MCF 10A (cell line): Measurements from ENCODE around the gene SLC9A5. TPM values are rescaled to one million over a fixed set of nuclear protein-coding genes. Genes with fewer than 3 reads are reported as not detected.

ENCODE experiments used
- BruUV-seq: library from RNA; stranded (reverse); fragments of 400-500 nt; replicated peaks from 2 replicates; lab custom pipeline; 2021; lab: Mats Ljungman, UMichigan
- CTCF ChIA-PET: fragments of 300-600 bp; sonication (Branson Sonifier 250); formaldehyde crosslinking; extraction: SDS; loops from one replicate; lab custom pipeline; 2021; ENCODE audit warnings: antibody characterized with exemption, inconsistent platforms; lab: Yijun Ruan, JAX
- POLR2A ChIA-PET: fragments of 300-600, 350-650 bp; sonication (Branson Sonifier 250); formaldehyde crosslinking; extraction: SDS; loops from one replicate; lab custom pipeline; 2020; ENCODE audit warnings: antibody characterized with exemption, inconsistent platforms; lab: Yijun Ruan, JAX
- DNase-seq: peaks from one replicate; pipeline ENCODE4 v3.0.0-alpha.2; 2018; ENCODE audit not compliant: unreplicated experiment
- H3K27ac Mint-ChIP-seq: one replicate; pipeline ENCODE4 v1.8.0; 2022; ENCODE audit warnings: mild to moderate bottlenecking, low read depth, mixed read lengths; ENCODE audit not compliant: unreplicated experiment
- H3K27me3 Mint-ChIP-seq: one replicate; pipeline ENCODE4 v1.8.0; 2022; ENCODE audit warnings: mixed read lengths; ENCODE audit not compliant: insufficient read depth, unreplicated experiment
- H3K36me3 Mint-ChIP-seq: one replicate; pipeline ENCODE4 v1.8.0; 2022; ENCODE audit warnings: mild to moderate bottlenecking, moderate library complexity, mixed read lengths; ENCODE audit not compliant: insufficient read depth, unreplicated experiment
- H3K4me1 Mint-ChIP-seq: one replicate; pipeline ENCODE4 v1.8.0; 2022; ENCODE audit warnings: mixed read lengths; ENCODE audit not compliant: insufficient read depth, unreplicated experiment
- H3K4me3 Mint-ChIP-seq: one replicate; pipeline ENCODE4 v1.8.0; 2022; ENCODE audit warnings: mild to moderate bottlenecking, moderate library complexity, mixed read lengths; ENCODE audit not compliant: unreplicated experiment
- H3K9me3 Mint-ChIP-seq: one replicate; pipeline ENCODE4 v1.8.0; 2022; ENCODE audit warnings: mixed read lengths; ENCODE audit not compliant: unreplicated experiment
- CTCF ChIP-seq: fragments of 200-600 bp; IDR thresholded peaks from one replicate; pipeline ENCODE4 v1.8.0; 2022; ENCODE audit warnings: antibody characterized with exemption, mild to moderate bottlenecking; ENCODE audit not compliant: unreplicated experiment
- intact Hi-C: fragments of 100-400 bp; cut with micrococcal nuclease; formaldehyde crosslinking; loops from 2 replicates; pipeline ENCODE4 v1.14.1; 2022
- total RNA-seq: library from RNA; stranded (reverse); gene quantifications from 2 replicates; pipeline ENCODE4 v1.2.3, GENCODE V29; 2022

Gene SLC9A5
- total RNA-seq, 1 experiment from 2014 or later = 0.40 TPM

GRCh38 chr16:67286441-67287235, 37.9 kb downstream of the SLC9A5 start:
- DNase-seq = no peak
- TF ChIP-seq CTCF = no peak
- Mint-ChIP-seq H3K4me3 (no peak overlapping the region), H3K27ac (no peak overlapping the region), H3K36me3 (peaks cover 7% of the 10 kb centered on the region), H3K9me3 (no peaks in the 10 kb centered on the region), H3K27me3 (no peaks in the 10 kb centered on the region), H3K4me1 (peaks cover 15% of the 10 kb centered on the region)
- ChIA-PET CTCF (interaction anchor here (0.6 to 3.0 kb wide), 9 partner anchors 9 to 142 kb away, joined by 3 to 37 read pairs (median 9); partner anchors contain the start of gene FHOD1), POLR2A (interaction anchor here (2.2 kb wide), 1 partner anchor 26 kb away, joined by 7 read pairs; no protein-coding TSS in a partner anchor)
- intact Hi-C loops = no loop called here
- no TSS peak for BruUV-seq

GRCh38 chr16:67287960-67288359, 39.2 kb downstream of the SLC9A5 start:
- intact Hi-C loops = no loop called here
- ChIA-PET POLR2A (interaction anchor here (0.7 kb wide), 1 partner anchor 59 kb away, joined by 4 read pairs; no protein-coding TSS in a partner anchor), CTCF (interaction anchor here (0.6 to 3.0 kb wide), 3 partner anchors 10 to 128 kb away, joined by 3 to 14 read pairs (median 3); partner anchors contain the start of gene ZDHHC1)
- Mint-ChIP-seq H3K27ac (no peak overlapping the region), H3K9me3 (no peaks in the 10 kb centered on the region), H3K27me3 (peaks cover 9% of the 10 kb centered on the region), H3K4me3 (no peak overlapping the region), H3K36me3 (peaks cover 7% of the 10 kb centered on the region), H3K4me1 (peaks cover 13% of the 10 kb centered on the region)
- TF ChIP-seq CTCF = no peak
- no peak for DNase-seq
- BruUV-seq = no TSS peak

GRCh38 chr16:67291461-67291860, 42.7 kb downstream of the SLC9A5 start:
- CTCF ChIA-PET = interaction anchor here (0.5 kb wide), 1 partner anchor 164 kb away, joined by 3 read pairs; no protein-coding TSS in a partner anchor

More at GRCh38 chr16:67291461-67291860, 42.7 kb downstream of the SLC9A5 start:
- Mint-ChIP-seq H3K27ac (no peak overlapping the region), H3K4me3 (no peak overlapping the region), H3K4me1 (peaks cover 4% of the 10 kb centered on the region), H3K27me3 (peaks cover 16% of the 10 kb centered on the region), H3K36me3 (no peaks in the 10 kb centered on the region), H3K9me3 (no peaks in the 10 kb centered on the region)
- TF ChIP-seq CTCF = no peak
- no TSS peak for BruUV-seq
- no peak for DNase-seq
- POLR2A ChIA-PET = interaction anchor here (1.5 kb wide), 1 partner anchor 45 kb away, joined by 3 read pairs; no protein-coding TSS in a partner anchor
- intact Hi-C loops = no loop called here
